GM21360 (cell line): ENCODE data around the gene EZR.

ENCODE experiments used
- ATAC-seq: cut with Tn5 transposase; IDR thresholded peaks from one replicate; pipeline ENCODE4 v1.9.1; 2021; ENCODE audit warnings: mild to moderate bottlenecking, moderate library complexity; ENCODE audit not compliant: unreplicated experiment

EZR gene

GRCh38 chr6:158819213-158819976 lies at the start of gene EZR:
TSS of gene EZR (minus strand) at chr6:158819368. CDS start at chr6:158818093, 1,275 bp downstream.
- peak; percentile 52 for ATAC-seq

DNA sequence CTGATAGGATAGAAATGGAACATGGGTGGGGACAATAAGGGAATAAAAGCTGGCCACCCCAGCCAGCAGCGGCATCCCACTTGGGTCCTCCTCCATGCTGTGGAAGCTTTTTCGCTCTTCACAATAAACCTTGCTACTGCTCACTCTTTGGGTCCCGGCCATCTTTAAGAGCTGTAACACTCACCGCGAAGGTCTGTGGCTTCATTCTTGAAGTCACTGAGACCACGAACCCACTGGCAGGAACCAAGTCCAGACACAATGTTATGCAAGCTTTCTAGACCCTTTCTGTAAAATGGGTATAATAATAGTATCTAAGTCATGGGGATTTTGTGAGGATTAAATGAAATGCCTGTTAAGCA lies 48.9 kb upstream of the EZR start:
- ATAC-seq, result no peak

GRCh38 chr6:158867381-158868121 lies 48.4 kb upstream of the EZR start:
- no peak for ATAC-seq

GRCh38 chr6:158865769-158866168 lies 46.6 kb upstream of the EZR start:
- ATAC-seq, result no peak

DNA sequence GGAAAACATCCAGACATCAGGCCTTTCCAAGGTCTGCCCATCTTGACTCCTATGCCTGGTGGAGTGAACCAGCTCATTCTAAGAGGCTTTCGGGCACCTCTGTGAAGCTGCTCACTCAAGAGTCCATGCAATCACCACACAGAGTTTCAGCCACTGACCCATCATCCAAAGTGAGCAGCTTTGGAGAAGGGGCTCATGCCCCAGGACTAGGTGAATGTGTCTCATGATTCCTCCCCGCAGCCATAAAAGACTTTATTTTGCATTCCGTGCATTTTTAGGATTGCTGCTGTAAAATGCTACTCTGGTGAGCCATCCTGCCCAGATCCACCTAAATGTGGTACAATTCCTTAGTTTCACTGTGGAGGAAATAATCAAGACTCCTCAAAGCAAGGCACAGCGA lies 44.5 kb upstream of the EZR start:
- ATAC-seq, result no peak

GRCh38 chr6:158861686-158862381 lies 42.7 kb upstream of the EZR start:
- ATAC-seq, result no peak

GRCh38 chr6:158860279-158860865 lies 41.2 kb upstream of the EZR start:
- ATAC-seq, result no peak

DNA sequence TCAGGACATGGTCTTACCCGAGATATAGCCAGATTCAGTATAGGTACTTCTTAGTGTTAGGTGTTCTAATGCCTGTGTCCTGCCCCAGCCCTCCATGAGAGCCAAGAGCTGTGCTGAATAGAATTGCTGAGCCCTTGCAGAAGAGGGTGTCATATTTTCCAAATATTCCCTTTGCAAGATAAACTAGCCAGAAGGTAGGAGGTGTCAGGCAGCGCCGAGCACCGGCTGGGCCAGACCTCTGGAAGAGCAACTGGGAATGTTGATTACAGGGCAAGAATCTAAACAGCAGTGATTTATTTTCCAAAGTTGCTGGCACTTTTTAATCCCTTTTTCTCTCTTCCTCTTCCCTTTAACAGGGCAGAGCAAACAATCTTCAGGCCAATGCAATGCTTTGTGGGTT lies 37.1 kb upstream of the EZR start:
- ATAC-seq, result no peak

DNA sequence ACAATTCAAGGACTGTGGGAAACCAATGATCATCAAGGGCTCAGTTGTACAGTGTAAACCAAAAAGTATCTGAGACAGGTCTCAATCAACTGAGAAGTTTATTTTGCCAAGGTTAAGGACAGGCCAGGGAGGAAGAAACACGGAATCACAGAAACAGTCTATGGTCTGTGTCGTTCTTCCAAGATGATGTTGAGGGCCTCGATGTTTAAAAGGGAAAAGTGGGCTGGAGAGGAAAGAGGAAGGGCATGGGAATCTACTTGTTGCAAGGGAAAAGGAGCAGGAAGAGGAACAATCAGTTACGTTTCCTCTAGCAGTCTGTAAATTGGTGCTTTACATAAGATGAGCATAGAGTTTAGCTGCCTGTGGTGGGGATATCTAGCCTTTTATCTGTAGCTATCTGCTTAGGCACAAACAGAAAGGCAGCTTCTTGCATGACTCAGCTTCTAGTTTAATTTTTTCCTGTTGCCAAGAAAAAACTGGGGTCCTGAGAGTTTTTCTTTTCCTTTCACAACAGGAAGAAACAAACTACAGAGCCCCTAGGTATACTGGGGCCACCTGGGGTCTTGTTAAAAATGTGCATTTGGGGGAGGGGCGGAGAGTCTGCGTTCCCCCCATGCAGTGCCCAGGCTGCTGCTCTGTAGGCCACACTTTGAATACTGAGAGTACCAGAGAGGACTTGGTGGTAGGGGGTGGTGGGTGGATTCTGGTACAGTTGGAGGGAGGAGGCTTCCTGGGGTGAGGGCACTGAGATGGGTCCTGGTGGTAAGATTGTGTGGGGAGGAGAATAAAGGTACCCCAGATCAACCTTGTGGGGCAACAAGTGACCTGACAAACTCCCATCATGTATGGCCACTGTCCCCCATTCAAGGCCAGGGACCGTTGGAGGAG lies 35.3 kb upstream of the EZR start:
- ATAC-seq, result no peak

DNA sequence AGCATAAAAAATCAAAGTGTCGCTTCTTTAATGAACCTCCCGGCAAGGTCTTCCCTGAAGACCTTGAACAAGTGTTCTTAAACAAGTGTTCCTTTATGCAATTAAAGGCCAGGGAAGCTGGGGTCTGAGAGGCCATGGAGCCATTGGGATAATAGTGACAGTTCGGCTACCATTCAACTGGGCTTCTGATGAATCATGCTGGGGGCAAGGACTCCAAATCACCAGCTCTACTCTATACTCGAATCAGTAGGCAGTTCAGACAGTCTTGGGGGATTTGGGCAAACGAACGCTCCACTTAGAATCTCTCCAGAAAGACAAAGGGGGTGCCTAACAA lies 34.7 kb upstream of the EZR start:
- no peak for ATAC-seq

DNA sequence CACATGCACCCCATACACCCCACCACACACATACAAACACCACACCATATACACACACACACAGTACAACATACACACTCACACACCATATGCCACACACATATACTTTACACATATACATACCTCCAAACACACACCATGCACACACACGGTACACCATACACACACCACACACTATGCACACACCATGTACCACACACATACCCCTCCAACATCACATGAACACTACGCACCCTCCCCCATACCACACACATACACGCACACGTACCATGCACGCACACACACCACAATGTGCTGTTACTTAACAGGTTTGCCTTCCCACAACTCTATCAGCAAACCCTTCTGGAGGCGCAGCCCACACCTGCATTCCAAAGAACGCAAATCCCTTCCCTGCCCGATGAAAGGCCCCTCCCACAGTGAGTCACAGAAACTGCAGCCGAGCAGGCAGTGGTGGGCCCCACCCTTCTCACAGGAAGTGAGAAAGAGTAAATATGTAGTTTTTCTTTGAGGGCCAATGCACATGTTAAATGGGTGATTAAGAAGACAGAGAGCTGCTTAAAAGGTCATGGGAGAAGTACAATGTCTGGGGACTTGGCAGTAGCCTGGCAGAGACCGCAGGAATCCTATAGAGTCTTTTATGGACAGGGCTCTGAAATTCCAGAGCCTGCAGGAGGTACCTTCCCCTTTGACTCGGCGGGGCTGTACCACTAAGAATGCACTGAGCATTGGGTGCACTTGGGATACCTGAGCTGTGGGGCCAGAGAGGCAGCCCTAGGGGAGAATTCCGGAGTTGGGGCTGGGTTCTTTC lies 34.1 kb upstream of the EZR start:
- ATAC-seq, result peak; percentile 86

DNA sequence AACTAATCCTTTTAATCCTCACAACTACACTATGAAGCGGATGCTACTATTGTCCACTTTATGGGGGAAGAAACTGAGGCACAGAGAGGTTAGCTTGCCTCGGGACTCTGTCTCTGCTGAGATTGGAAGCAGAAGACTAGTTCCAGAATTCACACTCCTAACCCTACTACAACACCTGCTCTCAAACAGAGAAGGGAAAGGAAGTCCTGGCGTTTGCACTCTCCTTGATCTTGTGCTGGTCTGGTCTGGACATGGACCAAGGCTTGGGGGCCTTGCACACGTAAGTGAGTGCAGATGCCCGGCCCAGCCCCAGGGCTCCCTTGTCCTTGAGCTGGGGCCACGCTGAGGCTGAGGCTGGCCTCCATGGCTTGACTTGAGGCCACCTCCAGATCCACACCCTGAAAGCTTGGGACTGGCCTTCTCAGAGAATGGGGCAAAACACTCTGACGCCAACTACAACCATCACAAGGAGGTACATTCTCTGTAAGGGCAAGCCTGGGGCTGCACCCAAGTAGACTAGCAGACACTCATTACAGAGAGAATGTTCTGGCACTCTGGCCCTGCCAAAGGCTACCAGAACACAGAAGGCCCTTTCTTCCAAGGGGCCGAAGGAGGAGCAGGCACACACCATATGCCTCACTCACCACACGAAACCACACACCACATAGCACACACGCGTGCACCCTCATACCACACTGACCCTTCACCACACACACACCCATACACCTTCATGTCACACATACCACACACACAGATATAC lies 33.3 kb upstream of the EZR start:
- no peak for ATAC-seq

GRCh38 chr6:158850807-158851115 lies 31.6 kb upstream of the EZR start:
- no peak for ATAC-seq

DNA sequence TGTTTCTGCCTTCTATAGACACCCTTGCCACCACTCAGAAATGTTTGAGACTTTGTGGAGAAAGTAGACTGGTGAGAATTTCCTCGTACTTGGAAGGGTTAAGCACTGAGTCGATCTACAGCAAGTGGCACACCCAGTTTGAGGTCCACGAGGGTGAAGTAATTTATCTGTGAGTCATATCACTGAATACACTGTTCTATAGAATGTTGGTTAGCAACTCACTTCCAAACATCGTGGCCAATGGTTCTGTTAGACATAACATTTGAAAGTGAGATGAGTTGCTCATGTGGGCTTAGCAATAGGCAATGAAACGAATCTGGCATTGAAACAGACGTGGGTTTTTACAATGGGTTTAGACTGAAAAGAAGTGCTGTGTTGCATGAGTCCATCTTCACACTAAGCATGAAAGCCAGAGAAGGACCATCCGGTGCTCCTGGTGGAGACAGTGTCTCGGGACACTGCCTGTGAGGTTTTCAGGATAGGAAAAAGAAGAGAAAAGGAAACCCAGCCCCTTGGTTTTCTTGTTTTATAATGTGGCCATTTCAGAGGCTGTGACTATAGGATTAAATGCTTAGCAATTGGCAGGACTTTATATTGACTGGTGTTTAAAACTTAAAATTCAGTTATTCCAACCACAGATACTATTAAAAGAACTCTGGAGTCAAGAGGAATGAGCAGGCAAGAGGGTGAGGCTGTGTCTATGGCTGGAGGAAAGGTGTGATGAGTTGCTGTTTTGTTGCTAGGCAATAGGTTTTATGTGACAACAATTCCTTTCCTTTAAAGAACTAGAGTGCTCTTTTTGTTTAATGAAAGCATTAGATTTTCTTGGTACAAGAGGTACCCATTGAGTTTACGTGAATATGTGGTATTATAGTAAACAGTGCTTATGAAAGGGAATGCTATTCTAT lies 31.0 kb upstream of the EZR start:
- ATAC-seq, result no peak

DNA sequence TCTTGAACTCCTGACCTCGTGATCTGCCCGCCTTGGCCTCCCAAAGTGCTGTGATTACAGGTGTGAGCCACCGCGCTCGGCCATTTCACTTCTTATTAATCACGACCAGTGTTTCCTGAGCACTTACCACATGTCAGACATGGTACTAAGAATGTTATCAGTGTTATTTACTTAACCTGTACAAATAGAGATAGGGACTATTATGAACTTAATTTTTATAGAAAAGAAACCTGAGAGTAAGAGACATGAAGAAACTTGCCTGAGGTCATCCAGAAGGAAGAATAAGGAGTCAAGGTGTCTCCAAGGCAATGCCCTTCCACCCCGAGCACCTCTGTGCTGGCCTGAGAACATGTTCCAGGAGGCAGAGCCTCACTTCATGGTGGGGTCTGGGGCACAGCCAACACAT lies 29.3 kb upstream of the EZR start:
- ATAC-seq, result no peak

DNA sequence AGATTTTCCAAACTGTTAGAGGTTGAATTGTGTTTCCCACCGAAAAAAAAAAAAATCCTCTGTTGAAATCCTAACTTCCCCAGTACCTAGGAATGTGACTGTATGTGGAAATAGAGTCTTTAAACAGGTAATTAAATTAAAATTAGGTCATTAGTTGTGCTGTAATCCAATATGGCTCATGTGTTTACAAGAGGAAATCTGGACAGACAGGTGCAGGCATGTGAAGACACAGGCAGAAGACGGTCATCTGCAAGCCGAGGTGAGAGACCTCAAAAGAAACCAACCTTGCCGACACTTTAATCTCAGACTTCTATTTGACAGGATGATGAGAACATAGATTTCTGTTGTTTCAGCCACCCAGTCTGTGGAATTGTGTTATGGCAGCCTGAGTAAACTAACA lies 28.6 kb upstream of the EZR start:
- ATAC-seq, result no peak

DNA sequence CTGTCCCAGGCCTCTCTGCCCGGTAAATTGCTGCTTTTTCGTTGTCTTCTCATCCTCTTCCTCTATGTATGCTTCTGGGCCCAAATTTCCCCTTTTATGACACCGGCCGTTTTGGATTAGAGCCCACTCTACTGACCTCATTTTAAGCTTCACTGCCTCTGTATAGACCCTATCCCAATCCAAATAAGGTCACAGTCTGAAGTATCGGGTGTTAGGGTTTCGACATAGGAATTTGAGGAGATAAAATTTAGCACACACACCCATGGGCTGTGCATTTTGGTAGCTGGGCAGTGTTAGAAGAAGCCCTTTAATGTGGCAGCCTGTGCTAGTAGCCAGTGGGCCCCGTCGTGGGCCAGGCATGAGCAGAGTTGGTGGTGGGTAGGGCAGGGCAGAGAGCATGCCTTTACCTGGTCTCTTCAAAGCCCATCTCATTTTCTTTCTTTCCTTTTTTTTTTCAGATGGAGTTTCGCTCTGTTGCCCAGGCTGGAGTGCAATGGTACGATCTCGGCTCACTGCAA lies 27.9 kb upstream of the EZR start:
- no peak for ATAC-seq
